GM18951 (cell line): ENCODE data around the gene MUC3A.
A peak's percentile ranks its signal among the peaks of the same experiment; 100 is the strongest.

ENCODE experiments used
- POLR2A ChIP-seq: IDR thresholded peaks from 4 replicates; pipeline ENCODE4 v1.6.1; 2011; ENCODE audit warnings: mild to moderate bottlenecking; ENCODE audit not compliant: insufficient read length, insufficient read depth; ENCODE audit errors: extremely low read depth
- in situ Hi-C: fragments of 300-500 bp; cut with MboI; formaldehyde crosslinking; loops from one replicate; pipeline ENCODE4 v1.12.0; 2022; ENCODE audit warnings: low sequenced_read_pairs, mixed read lengths, inconsistent platforms; ENCODE audit not compliant: unreplicated experiment

MUC3A gene

GRCh38 chr7:101012931-101013330, 63.6 kb downstream of the MUC3A start:
- TF ChIP-seq POLR2A: no peak
- in situ Hi-C loops: no loop called here

- no peak for TF ChIP-seq POLR2A
- in situ Hi-C loops: no loop called here
Observed at GRCh38 chr7:101015626-101016025, 66.3 kb downstream of the MUC3A start.

- in situ Hi-C loops: no loop called here
- peak; percentile 42 for TF ChIP-seq POLR2A
Observed at GRCh38 chr7:101017064-101017777, 67.9 kb downstream of the MUC3A start.
